ENCODE data around the gene CNTN1. TPM values are rescaled to one million over a fixed set of nuclear protein-coding genes. Genes with fewer than 3 reads are reported as not detected.

CNTN1 gene
- total and polyA plus RNA-seq, 3 donors from 2014 or later: 12.0 to 24.1 (median 21.7) TPM

GRCh38 chr12:40988824-40989223, 296.6 kb downstream of the CNTN1 start:
- WGBS, 2 donors: 28 to 41% methylated on average over 2 of the region's 2 CpGs
- H3K27ac ChIP-seq: peak overlapping the region in 1 of 2 donors; percentile 20
- H3K4me1 ChIP-seq: no peaks in the 10 kb centered on the region
- DNase-seq: no peak
- no peak for TF ChIP-seq CTCF (IDR thresholded peaks at IDR 0.05)
- TF ChIP-seq POLR2A (IDR thresholded peaks at IDR 0.05): no peak
- no peaks in the 10 kb centered on the region for H3K36me3 ChIP-seq (ENCODE audit: low read depth, missing control alignments)
- intact Hi-C loops (cut with DNase I; ENCODE audit: low total_unique reads): no loop called here
- no peaks in the 10 kb centered on the region for H3K27me3 ChIP-seq
- no peak overlapping the region for H3K4me3 ChIP-seq
- no peaks in the 10 kb centered on the region for H3K9me3 ChIP-seq

GRCh38 chr12:40989785-40990184, 297.5 kb downstream of the CNTN1 start:
- intact Hi-C loops (cut with DNase I; ENCODE audit: low total_unique reads): no loop called here
- Histone ChIP-seq H3K4me1 (no peaks in the 10 kb centered on the region), H3K4me3 (no peak overlapping the region), H3K9me3 (no peaks in the 10 kb centered on the region), H3K27ac (no peak overlapping the region), H3K27me3 (no peaks in the 10 kb centered on the region), H3K36me3 (ENCODE audit: low read depth, missing control alignments) (no peaks in the 10 kb centered on the region)
- TF ChIP-seq CTCF (IDR thresholded peaks at IDR 0.05): no peak
- no peak for TF ChIP-seq POLR2A (IDR thresholded peaks at IDR 0.05)
- no peak for DNase-seq
- 89 to 94% methylated on average over 3 of the region's 3 CpGs for WGBS, 2 donors

- WGBS, 2 donors: 91 to 93% methylated on average over 4 of the region's 4 CpGs
- no peaks in the 10 kb centered on the region for H3K36me3 ChIP-seq (ENCODE audit: low read depth, missing control alignments)
- no peak overlapping the region for H3K27ac ChIP-seq
- no peaks in the 10 kb centered on the region for H3K27me3 ChIP-seq
- H3K9me3 ChIP-seq: no peaks in the 10 kb centered on the region
- H3K4me1 ChIP-seq: no peaks in the 10 kb centered on the region
- no peak for DNase-seq
- intact Hi-C loops (cut with DNase I; ENCODE audit: low total_unique reads): no loop called here
- TF ChIP-seq POLR2A (IDR thresholded peaks at IDR 0.05) (no peak), CTCF (IDR thresholded peaks at IDR 0.05) (no peak)
- H3K4me3 ChIP-seq: no peak overlapping the region
Measured at GRCh38 chr12:40992158-40992557, 299.9 kb downstream of the CNTN1 start.

GRCh38 chr12:40992674-40993073, 300.4 kb downstream of the CNTN1 start:
- Histone ChIP-seq H3K9me3 (no peaks in the 10 kb centered on the region), H3K27ac (no peak overlapping the region), H3K36me3 (ENCODE audit: low read depth, missing control alignments) (no peaks in the 10 kb centered on the region), H3K4me3 (no peak overlapping the region), H3K27me3 (no peaks in the 10 kb centered on the region), H3K4me1 (no peaks in the 10 kb centered on the region)
- TF ChIP-seq CTCF (IDR thresholded peaks at IDR 0.05) (no peak), POLR2A (IDR thresholded peaks at IDR 0.05) (no peak)
- intact Hi-C loops (cut with DNase I; ENCODE audit: low total_unique reads): no loop called here
- DNase-seq: no peak
- WGBS, 2 donors: 81 to 90% methylated on average over 1 of the region's 1 CpG

- intact Hi-C loops (cut with DNase I; ENCODE audit: low total_unique reads): no loop called here
- Histone ChIP-seq H3K9me3 (no peaks in the 10 kb centered on the region), H3K36me3 (ENCODE audit: low read depth, missing control alignments) (no peaks in the 10 kb centered on the region), H3K4me1 (no peaks in the 10 kb centered on the region), H3K27me3 (no peaks in the 10 kb centered on the region), H3K27ac (no peak overlapping the region), H3K4me3 (no peak overlapping the region)
- TF ChIP-seq POLR2A (IDR thresholded peaks at IDR 0.05) (no peak), CTCF (IDR thresholded peaks at IDR 0.05) (no peak)
- 87% methylated on average over 3 of the region's 3 CpGs for WGBS, 2 donors
- no peak for DNase-seq
Measured at GRCh38 chr12:40993158-40993557, 300.9 kb downstream of the CNTN1 start.

Measured in testis (tissue), 3 donors.